Peyer's patch (tissue), 4 donors: ENCODE data around the gene PCDHA1.

Source experiments
- POLR2A ChIP-seq, 2 donors: fragments of 450-650 bp; IDR thresholded peaks; one replicate each; pipeline ENCODE4 v1.5.1; 2017; ENCODE audit warnings: antibody characterized with exemption in 2 of 2, mild to moderate bottlenecking in 2 of 2, moderate library complexity in 2 of 2
- TF ChIP-seq, protein P1 (sequence below), 6 experiments: fragments of 450-650 bp in 4 of 6; fragments of 200-600 bp in 2 of 6; sonication (generic) in 1 of 6; IDR thresholded peaks; one replicate each; pipeline ENCODE4 v1.5.1; 2017 to 2019; ENCODE audit warnings: antibody characterized with exemption in 6 of 6, mild to moderate bottlenecking in 3 of 6, moderate library complexity in 1 of 6

DNA sequence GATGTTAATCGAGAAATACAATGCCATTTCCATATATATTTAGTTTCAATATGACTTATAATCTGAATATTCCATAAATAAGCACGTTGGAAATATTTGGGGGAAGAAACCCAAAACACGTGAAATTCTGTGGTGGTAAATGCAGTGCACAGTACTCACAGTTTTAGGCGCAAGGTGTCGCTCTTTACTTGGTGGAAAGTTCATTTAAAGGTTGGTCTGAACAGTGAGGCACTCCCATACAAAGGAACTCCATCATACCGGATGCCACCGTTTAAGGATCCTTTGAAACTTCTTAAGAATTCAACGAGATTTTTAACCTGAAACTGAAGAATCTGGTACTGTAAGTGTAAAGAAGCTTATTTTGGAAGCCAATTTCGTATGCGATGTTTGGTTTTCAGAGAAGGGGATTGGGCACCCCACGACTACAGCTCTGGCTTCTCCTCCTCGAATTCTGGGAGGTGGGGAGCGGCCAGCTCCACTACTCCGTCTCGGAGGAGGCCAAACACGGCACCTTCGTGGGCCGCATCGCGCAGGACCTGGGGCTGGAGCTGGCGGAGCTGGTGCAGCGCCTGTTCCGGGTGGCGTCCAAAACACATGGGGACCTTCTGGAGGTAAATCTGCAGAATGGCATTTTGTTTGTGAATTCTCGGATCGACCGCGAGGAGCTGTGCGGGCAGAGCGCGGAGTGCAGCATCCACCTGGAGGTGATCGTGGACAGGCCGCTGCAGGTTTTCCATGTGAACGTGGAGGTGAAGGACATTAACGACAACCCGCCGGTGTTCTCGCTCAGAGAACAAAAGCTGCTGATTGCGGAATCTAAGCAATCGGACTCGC, 83.0 kb downstream of the PCDHA1 start, which contains the start of gene PCDHA11:
- TF ChIP-seq, protein P1, sequence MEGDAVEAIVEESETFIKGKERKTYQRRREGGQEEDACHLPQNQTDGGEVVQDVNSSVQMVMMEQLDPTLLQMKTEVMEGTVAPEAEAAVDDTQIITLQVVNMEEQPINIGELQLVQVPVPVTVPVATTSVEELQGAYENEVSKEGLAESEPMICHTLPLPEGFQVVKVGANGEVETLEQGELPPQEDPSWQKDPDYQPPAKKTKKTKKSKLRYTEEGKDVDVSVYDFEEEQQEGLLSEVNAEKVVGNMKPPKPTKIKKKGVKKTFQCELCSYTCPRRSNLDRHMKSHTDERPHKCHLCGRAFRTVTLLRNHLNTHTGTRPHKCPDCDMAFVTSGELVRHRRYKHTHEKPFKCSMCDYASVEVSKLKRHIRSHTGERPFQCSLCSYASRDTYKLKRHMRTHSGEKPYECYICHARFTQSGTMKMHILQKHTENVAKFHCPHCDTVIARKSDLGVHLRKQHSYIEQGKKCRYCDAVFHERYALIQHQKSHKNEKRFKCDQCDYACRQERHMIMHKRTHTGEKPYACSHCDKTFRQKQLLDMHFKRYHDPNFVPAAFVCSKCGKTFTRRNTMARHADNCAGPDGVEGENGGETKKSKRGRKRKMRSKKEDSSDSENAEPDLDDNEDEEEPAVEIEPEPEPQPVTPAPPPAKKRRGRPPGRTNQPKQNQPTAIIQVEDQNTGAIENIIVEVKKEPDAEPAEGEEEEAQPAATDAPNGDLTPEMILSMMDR (IDR thresholded peaks at IDR 0.05) = no peak
- no peak for TF ChIP-seq POLR2A (IDR thresholded peaks at IDR 0.05)
